Measurements from ENCODE around the gene ZNF563. TPM values are rescaled to one million over a fixed set of nuclear protein-coding genes. Genes with fewer than 3 reads are reported as not detected.
A peak's percentile ranks its signal among the peaks of the same experiment; 100 is the strongest.

The ZNF563 gene
- total and polyA plus RNA-seq, 2 experiments from 2014 or later = 3.1 to 3.2 TPM

- no peak for TF ChIP-seq REST (IDR thresholded peaks at IDR 0.05; ENCODE audit: unreplicated experiment)
These were observed 32.1 kb upstream of the ZNF563 start, which contains the start of gene ZNF442 (continued) for GRCh38 chr19:12365236-12366162.

- Mint-ChIP-seq H3K36me3 (ENCODE audit: low read depth) (peaks cover 43% of the 10 kb centered on the region), H3K4me1 (peaks cover 3% of the 10 kb centered on the region; the same call in 2 of the 3 replicates), H3K4me3 (peak overlapping the region; percentile 89), H3K9me3 (peaks cover 86% of the 10 kb centered on the region), H3K27ac (no peak overlapping the region), H3K27me3 (ENCODE audit: insufficient read depth, low read depth, poor library complexity) (peaks cover 14% of the 10 kb centered on the region)
- H3K36me3 ChIP-seq (ENCODE audit: insufficient read depth) = no peaks in the 10 kb centered on the region
- H3F3A ChIP-seq (replicated peaks; ENCODE audit: low read depth) = 0 out of 2 replicates have a peak, but pooled peaks cover 3% of the 10 kb centered on the region
- H4K20me1 ChIP-seq (replicated peaks; ENCODE audit: insufficient read depth) = no peaks in the 10 kb centered on the region
- H3K79me2 ChIP-seq (replicated peaks; ENCODE audit: insufficient read depth) = no peaks in the 10 kb centered on the region
- ATAC-seq = no peak
- peak overlapping the region; percentile 93 for H3K4me2 ChIP-seq
- H2AFZ ChIP-seq = peak overlapping the region; percentile 35
- 0 out of 2 replicates have a peak, but pooled peaks cover 5% of the 10 kb centered on the region for H3K9me2 ChIP-seq (ENCODE audit: insufficient read depth)
- peaks cover 13% of the 10 kb centered on the region for H3K27me3 ChIP-seq (ENCODE audit: insufficient read depth)
- peak overlapping the region; percentile 54 for H3K4me3 ChIP-seq
- H3K4me1 ChIP-seq (ENCODE audit: insufficient read depth) = peaks cover 9% of the 10 kb centered on the region; the same call in 1 of the 2 replicates
- H3K27ac ChIP-seq (ENCODE audit: low read depth) = no peak overlapping the region
- peak; percentile 30 for DNase-seq (ENCODE audit: low spot score)
- TF ChIP-seq EZH2phosphoT487 (IDR thresholded peaks at IDR 0.05; ENCODE audit: unreplicated experiment) (no peak), ETS1 (IDR thresholded peaks at IDR 0.05) (no peak), EZH2 (IDR thresholded peaks at IDR 0.05; ENCODE audit: low read depth, unreplicated experiment) (no peak), STAT1 (IDR thresholded peaks at IDR 0.05; ENCODE audit: unreplicated experiment) (no peak), REST (IDR thresholded peaks at IDR 0.05; ENCODE audit: unreplicated experiment) (no peak), CREB1 (CRISPR knock-in tag; IDR thresholded peaks at IDR 0.05; ENCODE audit: low read depth) (no peak)
These were observed 31.2 kb upstream of the ZNF563 start for GRCh38 chr19:12364391-12365235.

Measured in GM23338 (cell line).